AG09319 (cell line): ENCODE data around the gene TMED9.
"Not testable (repeated sequence)": the region's sequence is repeated elsewhere in the genome, so short reads cannot be mapped to it uniquely, and the experiment has no call there.

Experiments used
- DNase-seq: peaks from one replicate; pipeline ENCODE4 v3.0.0-alpha.2; 2010; ENCODE audit warnings: low read depth; ENCODE audit errors: extremely low read depth
- TF ChIP-seq, protein P1 (sequence below): IDR thresholded peaks from 2 replicates; pipeline ENCODE4 v1.5.1; 2011; ENCODE audit warnings: low read depth, mild to moderate bottlenecking, inconsistent platforms, low read length, moderate library complexity

Gene TMED9

DNA sequence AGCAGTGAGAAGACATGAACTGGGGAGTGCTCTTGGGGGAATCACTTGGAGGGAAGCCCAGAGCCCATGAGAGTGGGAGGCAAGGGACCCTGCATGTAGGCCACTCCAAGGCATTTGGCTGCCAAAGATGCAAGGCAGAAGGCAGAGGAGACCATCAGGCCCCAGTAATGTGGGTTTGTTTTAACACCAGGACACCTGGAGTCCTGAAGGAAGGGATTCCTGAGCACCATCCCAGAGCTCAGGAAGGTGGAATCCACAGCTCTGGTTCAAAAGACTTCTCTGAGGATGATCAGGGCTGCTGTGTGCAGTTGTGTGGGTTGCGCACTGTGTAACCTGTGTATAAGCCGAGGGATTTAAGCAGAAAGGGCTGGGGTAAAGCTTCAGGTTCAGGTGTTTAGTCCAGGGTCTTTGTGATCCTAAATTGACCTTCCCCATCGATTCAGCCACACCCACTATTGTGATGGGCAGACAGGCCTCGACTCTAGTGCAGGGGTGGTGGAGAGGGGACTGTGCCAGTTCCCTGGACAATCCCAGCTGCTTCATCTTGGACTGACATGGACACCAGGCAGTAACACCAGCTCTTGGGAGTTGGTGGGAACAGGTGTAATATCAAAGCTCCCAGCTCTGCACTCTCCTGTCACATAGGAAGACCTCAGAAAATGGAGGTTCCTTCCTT is 18.9 kb downstream of the TMED9 start:
- TF ChIP-seq, protein P1, sequence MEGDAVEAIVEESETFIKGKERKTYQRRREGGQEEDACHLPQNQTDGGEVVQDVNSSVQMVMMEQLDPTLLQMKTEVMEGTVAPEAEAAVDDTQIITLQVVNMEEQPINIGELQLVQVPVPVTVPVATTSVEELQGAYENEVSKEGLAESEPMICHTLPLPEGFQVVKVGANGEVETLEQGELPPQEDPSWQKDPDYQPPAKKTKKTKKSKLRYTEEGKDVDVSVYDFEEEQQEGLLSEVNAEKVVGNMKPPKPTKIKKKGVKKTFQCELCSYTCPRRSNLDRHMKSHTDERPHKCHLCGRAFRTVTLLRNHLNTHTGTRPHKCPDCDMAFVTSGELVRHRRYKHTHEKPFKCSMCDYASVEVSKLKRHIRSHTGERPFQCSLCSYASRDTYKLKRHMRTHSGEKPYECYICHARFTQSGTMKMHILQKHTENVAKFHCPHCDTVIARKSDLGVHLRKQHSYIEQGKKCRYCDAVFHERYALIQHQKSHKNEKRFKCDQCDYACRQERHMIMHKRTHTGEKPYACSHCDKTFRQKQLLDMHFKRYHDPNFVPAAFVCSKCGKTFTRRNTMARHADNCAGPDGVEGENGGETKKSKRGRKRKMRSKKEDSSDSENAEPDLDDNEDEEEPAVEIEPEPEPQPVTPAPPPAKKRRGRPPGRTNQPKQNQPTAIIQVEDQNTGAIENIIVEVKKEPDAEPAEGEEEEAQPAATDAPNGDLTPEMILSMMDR: no peak
- no peak for DNase-seq

DNA sequence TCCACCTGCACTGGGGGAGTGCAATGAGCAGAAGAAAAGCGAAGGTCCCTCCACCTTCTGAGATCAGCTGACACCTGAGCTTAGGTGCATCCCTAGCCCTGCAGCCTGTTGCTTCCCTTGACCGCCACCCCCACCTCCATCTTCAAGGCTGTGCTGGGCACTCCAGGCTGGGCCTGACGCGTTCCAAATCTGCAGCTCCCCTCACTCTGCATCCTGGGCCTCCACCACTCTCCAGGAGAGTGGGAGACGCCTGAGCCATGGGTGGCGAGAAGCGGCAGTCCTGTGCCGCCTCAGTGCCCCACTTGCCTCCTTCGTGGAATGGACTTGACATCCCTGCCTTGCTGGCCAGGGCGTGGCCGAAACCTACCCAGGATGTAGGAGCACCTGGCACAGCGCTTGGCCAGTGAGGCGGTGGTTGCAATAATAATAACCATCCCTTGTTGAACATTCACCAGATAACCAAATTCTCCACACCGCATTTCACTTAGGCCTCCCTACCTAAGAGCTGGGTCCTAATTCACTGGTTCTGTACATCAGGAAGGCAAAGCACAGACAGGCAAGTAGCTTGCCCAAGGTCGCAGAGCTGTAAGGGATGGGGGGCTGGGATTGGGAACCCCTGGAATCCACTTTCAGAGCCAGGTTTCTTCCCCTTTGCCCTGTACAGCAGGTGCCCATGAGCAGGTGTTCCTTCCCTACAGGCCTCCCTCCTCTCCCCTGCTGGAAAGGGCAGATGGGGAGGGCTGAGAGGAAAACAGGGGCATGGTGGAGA is 19.6 kb downstream of the TMED9 start:
- TF ChIP-seq, protein P1: no peak
- no peak for DNase-seq

DNA sequence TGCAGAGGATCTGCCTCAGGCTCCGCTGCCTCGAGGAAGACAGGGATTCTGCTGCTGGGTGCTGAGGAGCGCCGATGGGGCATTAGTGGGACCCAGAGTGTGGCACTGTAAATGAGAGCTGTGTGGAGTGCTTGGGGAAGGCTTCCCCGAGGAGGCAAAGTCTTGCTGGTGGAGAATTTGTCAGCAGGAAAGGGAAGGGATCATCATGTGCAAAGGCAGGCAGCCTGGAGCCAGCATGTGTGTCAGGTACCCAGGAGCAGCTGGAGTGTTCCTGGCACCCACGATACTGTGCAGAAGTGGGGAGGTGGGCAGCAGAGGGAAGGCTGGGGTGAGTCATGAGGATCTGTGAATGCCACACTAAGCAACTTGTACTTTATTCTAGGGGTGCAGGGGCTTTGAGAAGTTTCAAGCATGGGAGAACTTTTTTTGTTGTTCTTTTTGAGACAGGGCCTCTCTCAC is 20.2 kb downstream of the TMED9 start:
- TF ChIP-seq, protein P1: no peak
- DNase-seq: no peak

DNA sequence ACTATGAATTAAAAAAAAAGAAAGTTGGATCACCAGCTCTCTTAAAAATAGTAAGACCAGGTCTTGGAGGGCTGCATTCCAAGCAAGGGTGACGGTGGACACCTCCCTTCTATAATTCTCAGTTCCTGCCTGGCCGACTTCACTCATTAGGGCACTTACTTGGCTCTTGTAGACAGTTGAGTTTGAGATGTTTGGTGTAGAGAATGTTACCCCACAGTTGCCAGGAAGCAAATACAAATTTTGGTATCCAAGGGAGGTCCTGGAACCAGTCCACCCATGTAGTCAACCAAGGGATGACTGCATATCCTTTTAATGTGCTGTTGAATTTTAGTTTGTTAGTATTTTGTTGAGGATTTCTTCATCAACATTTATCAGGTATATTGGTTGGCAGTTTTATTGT is 28.6 kb downstream of the TMED9 start:
- no peak for DNase-seq
- TF ChIP-seq, protein P1: no peak

DNA sequence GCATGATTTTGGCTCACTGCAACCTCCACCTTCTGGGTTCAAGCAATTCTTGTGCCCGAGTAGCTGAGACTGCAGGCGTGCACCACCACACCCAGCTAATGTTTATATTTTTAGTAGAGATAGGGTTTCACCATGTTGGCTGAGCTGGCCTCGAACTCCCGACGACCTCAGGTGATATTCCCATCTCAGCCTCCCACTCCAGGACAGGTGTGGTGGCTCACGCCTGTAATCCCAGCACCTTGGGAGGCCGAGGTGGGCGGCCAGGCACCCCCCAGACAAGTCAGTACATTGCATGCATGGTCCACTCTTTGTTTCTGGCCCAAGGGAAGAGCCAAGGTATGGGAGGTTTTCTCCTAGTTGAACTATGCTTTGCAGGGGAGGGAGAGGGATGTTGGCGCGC is 32.2 kb downstream of the TMED9 start:
- DNase-seq: not testable (repeated sequence)

DNA sequence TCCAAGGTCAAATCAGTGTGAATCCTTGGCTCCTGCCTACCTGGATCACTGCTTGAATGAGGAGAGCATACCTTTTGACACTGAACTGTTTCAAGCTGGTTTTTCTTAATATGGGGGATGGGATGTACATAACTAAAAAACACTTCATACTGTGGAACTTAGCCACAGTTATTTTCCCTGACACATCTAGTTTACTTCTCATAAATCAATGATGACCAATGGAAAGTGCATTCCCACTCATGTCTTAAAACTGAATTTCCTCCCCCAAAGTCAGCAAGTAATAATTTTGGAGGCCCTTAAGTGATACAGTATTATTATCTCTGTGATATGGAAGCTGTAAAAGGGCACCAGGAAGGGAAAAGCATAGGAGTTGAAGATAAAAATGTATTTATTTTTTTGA is 38.2 kb downstream of the TMED9 start:
- not testable (repeated sequence) for DNase-seq

DNA sequence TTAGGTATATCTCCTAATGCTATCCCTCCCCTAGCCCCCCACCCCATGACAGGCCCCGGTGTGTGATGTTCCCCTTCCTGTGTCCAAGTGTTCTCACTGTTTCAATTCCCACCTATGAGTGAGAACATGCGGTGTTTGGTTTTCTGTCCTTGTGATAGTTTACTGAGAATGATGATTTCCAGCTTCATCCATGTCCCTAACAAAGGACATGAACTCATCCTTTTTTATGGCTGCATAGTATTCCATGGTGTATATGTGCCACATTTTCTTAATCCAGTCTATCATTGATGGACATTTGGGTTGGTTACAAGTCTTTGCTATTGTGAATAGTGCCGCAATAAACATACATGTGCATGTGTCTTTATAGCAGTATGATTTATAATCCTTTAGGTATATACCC is 42.9 kb downstream of the TMED9 start:
- not testable (repeated sequence) for DNase-seq

DNA sequence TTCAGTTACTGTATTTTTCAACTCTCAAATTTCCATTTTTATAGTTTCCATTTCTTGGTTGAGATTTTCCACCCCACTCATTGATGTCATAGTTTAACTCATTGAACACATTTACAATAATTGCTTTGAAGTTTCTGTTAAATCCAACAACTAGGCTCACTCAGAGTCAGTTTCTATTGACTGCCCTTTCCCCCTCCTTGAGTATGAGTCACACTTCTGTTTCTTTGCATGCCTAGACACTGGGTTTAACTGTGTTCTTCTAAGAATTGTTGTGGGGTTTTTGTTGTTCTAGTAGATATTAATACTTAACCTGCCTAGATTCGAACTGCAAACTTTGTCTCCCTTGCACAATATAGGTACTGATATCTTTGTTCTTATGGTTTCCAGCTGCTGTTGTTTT is 53.5 kb downstream of the TMED9 start:
- not testable (repeated sequence) for DNase-seq
